GM19239 (cell line): Measurements from ENCODE around the gene AUP1.
A peak's percentile ranks its signal among the peaks of the same experiment; 100 is the strongest.
"Not testable (repeated sequence)": the region's sequence is repeated elsewhere in the genome, so short reads cannot be mapped to it uniquely, and the experiment has no call there.

Experiments used
- DNase-seq: peaks from one replicate; pipeline ENCODE4 v3.0.0; 2011; ENCODE audit warnings: low spot score; ENCODE audit not compliant: insufficient read length
- FAIRE-seq: peaks from 2 replicates; lab custom pipeline; 2011; peaks lifted over from hg19 to GRCh38; lab: Jason Lieb, UNC

The AUP1 gene

DNA sequence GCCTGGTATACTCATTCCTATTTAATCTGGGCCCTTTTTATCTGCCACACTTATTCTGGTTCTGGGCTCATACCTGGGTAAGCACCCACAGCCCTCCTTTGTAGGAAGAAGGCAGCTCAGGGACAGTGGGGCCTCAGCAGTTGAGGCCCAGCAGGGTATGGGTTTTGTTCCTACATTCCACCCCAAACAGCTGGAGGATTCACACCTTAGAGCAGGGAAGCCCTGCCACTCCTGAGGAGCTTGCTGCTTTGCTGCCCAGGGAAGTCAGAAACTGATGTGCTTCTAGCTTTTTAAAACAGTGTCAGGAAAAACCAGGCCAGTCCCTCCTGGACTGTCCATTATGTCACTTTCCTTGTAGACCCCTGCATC is 28.9 kb downstream of the AUP1 start:
- FAIRE-seq: no peak

DNA sequence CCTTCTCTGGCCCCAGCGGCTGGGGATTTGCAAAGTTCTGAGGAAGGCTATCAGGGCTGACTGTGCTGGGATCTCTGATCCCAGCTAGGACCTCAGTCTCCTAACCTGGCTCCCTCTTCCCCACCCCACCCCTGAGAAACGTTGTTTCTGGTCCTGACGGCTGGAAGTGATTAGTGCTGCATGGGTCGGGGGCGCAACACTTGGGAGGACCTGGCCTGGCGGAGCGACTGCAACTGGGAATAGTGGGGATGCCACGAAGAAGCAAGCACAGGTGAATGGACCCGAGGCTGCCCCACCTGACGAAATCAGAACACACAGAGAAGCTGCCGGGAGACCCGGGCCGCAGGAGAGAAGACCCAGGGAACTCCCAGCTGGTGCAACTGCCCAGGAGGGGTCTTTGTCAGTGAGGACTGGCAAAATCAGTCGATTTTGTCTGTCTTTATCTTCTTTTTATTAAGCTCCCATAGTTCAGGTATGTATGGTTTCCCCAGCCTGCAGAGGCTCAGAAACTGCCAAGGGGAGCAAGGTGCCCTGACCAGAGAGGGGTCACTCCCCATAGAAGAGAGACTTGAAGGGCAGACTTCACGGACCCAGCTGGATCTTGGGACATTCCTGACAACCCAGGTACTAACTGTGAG is 29.4 kb downstream of the AUP1 start:
- FAIRE-seq (no peak), DNase-seq (no peak)

More for the DNA sequence above, 28.9 kb downstream of the AUP1 start:
- DNase-seq: no peak

DNA sequence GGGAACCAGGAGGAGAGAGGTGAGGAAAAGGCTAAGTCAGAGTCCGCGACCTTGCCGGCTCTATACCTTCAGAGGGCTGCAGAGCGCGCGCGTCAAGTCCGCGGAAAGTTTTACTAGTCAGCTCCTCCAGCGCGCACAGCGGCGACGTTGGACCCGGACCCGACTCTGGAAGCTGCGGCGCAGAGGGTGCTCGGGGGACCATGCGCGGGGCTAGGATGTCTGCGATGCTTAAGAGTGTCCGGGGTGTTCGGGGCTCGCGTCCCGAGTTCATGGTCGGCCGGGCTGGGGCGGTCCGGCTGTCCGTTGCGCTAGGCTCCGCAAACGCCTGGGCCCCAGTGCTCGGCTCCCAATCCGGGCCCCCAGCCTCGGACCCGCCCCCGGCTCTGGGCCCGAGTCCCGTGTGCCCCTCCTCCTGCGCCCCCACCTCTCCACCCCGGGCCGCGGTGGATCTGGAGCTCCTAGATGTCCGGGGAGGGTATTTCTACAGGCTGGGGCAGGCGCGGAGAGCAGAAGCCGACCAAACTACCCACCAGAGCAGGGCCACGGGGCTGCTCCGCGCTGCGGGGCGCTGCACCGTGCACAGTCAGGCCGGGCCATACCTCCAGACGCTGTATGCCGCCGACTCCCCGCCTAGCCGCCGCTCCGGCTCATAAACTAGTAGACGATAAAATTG is 30.1 kb downstream of the AUP1 start, which contains the start of gene LBX2:
TSS of gene LBX2 (minus strand) at position 337 of the 673 bp plus-strand sequence. CDS start at position 271, 66 bp downstream.
- DNase-seq (no peak), FAIRE-seq (no peak)

DNA sequence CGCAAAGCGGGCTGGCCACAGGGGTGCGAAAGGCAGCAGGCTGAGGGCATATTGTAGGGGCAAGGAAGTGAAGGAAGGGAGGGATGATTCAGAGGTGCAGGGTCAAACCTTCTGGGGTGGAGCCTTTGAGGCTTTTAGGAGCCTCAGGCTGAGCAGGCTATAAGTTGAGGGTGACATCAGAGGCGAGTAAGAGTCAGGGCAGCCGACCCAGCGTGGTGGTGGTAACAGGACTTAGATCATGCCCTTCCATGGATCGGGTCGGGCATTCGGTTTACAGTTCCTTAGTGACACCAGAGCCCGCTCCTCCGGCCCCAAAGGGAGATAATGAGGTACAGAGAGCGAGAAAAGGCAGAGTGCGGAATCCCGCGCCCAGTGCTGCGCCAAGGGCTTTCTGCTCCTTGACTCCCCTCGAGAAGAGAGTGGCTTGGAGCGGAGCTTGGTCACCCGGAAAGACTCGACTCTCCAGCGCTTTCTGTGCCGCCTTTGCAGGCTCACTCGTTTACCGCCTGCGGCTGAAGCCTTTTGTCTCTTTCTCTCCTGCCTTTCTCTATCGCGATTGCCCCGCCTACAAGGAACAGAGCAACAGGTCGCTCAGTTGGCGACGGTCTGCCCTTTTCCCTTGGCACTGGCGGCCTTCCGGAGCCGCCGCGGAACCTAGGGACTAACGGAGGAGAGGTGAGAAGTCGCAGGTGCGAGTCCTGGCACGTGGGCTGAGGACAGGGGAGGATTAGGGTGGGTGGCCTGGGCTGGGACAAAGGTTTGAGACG is 30.8 kb downstream of the AUP1 start:
- no peak for DNase-seq
- peak; percentile 47 for FAIRE-seq

DNA sequence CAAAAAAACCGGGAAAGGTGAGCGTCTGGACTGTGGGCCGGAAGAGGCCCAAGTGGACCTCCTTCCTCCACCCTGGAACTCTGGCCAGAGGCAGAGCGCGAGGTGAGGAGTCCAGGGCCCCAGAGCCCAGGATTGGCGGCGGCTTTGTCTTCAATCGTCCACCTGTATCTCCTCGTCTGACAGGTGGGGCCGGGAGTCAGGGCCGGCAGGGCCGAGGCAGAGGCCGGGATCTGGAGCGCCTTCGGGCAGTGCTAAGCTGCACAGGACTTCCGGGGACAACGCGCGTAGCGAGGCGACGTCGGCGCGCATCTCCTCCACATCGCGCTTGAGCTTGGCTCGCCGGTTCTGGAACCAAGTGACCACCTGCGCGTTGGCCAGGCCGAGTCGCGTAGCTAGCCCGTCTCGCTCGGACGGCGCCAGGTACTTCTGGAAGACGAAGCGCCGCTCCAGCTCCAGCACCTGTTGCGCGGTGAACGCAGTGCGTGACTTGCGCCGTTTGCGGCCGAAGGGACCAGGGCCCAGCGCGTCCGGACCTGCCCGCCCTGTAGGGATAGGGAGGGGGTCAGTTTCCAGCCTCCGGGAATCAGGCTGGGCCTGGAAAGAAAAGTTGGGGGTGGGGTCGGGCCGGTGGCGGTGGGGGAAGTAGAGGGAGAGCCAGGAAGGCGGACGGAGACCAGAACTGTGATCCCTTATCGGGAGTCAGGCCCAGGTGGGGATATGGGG is 31.6 kb downstream of the AUP1 start:
- FAIRE-seq (peak; percentile 55), DNase-seq (no peak)

DNA sequence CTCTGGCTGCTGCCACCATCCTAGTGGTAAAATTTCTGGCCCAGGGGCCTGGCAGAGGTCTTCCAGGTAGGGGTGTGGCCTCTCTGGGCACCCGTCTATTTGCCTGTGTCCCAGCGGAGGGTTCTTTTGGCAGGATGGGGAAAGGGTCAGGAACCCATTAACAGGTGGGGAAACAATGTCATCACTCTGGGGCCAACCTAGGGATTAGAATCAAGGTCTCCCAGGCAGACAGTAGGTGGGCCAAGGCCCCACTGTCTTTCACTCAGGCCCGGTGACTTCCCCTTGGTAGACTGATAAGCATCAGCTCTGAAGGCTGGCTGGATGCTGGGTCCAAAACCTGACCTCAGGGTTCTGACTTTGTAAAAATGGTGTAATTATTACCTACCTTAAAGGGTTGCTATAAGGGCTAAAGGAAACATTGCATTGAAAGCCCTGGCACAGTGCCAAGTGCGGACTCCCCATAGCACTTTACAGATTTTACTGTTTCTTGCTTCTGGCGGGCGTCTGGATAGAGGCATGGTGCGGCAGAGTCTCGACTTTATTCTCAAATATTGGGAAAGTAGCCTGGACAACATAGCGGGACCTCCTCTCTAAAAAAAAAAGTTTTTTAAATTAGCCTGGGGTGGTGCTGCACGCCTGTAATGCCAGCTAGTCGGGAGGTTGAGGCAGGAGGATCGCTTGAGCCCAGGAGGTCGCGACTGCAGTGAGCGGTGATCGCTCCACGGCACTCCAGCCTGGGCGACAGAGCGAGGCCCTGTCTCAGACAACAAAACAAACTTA is 32.3 kb downstream of the AUP1 start:
- FAIRE-seq: no peak

DNA sequence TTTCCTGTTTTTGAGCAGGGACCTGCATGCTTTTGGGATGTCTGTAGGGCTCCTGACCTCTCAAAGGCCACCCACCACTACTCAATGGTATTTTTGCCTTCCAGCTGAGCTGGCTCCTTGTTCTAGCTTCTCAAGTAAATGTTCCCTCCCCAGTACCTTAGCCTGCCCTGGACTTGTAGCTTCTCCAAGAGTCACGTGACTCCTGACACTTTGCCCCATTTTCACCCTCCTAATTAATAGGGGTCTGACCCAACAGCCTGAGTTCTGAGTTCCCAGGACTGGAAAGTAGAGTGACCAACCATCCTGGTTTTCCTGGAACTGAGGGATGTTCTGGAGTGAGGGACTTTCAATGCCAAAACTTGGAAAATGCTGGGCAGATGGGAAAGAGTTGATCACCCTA is 34.1 kb downstream of the AUP1 start:
- FAIRE-seq (no peak), DNase-seq (no peak)

More for the DNA sequence above, 32.3 kb downstream of the AUP1 start:
- DNase-seq: no peak

DNA sequence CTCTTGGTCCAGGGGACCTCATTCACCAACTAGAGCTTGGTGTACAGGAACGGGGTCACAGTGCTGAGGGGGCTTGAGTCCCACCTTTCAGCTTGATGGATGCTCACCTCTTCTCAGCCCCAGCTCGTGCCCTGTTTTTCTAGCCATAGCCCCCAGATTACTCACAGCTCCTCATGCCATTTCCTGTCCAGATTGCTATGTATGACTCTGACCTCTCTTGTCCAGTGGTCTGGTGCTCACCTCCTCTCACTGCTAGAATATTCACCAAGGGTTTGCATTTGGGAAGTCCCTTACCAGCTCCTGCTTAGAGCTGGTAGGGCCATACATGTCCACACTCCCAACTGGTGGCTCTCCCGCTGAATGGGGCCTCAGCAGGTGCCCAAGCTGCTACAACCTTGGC is 36.0 kb downstream of the AUP1 start:
- FAIRE-seq: no peak
- no peak for DNase-seq

DNA sequence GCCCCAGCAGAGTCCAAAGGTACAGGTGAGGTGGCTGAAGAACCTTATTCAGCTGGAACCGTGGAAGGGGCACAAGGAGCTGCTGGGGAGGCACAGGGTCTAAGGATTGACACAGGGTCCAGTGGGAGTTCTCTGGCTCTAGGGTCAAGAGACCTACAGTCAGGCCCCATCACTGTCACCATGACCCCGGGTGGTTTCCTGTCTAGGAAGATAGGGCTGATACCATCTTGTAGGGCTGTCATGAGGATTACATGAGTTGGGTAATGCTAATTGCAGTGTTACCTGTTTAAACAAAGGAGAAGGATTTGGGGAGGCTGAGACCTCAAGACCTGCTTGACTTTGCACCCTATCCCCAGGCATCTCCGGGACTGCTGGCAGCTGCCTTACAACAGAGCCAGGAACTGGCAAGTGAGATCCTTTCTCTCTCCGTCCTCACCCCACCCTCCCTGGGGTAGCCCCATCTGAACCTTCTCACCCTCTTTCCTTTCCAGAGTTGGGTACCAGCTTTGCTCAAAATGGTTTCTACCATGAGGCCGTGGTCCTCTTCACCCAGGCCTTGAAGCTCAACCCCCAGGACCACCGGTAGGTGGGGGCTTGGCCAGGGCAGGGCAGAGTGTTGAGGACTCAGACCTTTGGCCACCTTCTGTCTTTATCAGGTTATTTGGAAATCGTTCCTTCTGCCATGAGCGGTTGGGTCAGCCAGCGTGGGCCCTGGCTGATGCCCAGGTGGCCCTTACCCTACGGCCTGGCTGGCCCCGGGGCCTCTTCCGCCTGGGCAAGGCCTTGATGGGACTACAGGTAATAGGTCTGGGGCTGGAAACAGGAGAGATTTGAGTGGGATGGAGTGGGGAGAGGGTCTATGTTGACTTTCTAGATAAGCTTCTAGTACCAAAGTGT is 37.6 kb downstream of the AUP1 start:
- DNase-seq (no peak), FAIRE-seq (no peak)

DNA sequence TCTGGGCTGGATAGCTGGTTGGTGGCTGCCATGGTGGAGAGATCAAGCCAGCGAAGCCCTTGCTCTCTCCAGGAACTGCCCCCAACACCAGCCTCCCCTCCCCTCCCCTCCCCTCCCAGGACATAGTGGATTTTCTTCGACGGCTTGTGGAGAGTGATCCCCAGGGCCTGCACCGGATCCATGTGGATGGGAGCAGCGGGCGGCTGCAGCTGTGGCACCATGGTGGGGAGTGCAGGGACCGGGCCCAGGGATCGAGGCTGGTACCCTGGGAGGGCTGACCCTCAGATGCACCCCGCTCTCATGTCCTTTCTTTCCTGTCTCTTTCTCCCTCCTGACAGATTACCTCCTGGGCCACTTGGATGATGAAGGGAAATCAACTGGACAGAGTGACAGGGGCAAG is 39.6 kb downstream of the AUP1 start:
- no peak for DNase-seq
- FAIRE-seq: no peak

DNA sequence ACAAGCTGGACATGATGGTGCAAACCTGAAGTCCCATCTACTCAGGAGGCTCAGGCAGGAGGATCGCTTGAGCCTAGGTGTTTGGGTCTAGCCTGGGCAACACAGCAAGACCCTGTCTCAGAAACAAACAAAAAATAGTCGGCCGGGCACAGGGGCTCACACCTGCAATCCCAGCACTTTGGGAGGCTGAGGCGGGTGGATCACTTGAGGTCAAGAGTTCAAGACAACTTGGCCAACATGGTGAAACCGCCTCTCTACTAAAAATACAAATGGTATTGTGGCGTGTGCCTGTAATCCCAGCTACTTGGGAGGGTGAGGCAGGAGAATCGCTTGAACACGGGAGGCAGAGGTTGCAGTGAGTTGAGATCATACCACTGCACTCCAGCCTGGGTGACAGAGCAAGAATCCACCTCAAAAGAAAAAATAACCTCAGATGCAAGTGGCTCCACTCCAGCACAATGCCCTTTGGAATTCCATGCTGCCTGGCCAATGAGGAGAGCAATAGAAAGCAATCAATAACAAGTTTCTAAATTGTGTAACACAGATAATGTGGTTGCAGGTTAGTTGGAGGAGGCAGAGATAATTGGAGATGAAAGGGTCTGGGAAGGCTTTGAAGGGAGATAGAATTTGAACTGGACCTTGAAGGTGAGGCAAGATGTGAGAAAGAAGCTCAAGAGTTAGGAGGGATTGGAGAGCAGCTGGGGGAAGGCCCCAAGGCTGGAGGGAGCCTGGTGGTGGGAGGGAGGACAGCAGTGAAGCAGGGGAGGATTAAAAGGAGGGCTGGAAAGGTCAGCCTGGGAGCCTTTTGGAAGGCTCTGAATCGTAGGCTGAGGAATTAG is 40.6 kb downstream of the AUP1 start:
- DNase-seq (no peak), FAIRE-seq (no peak)

DNA sequence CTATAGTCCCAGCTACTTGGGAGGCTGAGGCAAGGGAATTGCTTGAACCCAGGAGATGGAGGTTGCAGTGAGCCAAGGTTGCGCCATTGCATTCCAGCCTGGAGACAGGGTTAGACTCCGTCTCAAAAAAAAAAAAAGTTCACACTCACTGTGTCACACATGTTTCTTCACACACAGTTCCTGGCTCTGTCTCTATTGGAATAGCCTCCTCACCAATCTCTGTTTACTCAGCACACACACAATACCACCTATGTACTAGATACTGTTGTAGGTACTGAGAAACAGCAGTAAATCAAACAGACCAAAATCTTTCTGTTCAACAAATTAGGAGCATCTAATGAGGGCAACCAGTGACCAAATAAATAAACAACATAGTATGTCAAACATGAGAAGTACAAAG is 43.4 kb downstream of the AUP1 start:
- DNase-seq (no peak), FAIRE-seq (no peak)

DNA sequence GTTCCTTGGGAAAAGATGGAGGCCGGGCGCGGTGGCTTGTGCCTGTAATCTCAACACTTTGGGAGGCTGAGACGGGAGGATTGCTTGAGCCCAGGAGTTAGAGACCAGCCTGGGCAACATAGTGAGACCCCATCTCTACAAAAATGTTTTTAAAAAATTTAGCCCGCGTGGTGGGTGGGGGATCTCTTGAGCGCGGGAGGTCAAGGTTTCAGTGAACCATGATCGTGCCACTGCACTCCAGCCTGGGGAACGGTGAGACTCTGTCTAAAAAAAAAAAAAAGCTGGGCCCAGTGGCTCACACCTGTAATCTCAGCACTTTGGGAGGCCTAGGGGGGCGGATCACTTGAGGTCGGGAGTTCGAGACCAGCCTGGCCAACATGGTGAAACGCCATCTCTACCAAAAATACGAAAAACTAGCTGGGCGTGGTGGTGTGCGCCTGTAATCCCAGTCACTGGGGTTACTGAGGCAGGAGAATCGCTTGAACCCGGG is 45.8 kb downstream of the AUP1 start:
- DNase-seq, FAIRE-seq: not testable (repeated sequence)

DNA sequence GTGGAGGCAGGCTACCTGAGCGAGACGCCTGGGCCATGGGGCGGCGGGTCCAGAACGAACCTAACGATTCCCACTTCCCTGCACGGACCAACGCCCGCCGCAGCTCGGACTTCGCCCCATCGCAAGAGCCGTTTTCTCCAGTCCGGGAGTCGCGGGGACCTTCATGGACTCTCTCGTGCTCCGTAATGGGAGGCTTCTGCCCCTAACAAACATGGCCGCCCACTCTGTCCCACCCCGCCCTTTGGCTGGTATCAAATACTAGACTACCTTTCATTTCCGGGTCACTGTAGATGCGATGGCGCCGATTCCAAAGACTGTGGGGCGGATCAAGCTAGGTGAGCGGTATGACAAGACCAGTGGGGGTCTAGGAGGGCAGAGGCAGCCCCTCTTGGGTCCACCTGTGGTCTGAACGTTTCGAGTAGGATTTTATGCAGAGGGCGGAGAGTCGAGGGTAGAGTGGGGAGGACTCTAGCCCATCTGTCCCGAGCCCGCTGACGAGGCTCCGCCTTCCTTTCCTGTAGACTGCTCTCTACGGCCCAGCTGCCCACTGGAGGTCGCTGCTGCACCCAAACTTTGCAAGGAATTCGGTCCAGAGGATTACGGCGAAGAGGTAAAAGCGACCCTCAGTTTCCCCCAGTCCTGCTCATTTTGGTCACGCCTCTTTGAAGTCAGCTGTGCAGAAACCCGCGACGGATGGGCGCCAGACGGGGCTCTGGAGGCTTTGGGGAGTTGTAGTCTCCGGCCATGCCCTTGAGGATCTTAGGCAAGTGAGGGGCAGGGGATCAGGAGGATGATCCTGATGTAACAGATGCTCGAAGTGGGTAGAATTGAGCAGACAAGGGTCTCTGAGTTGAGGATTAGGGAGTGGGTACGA is 46.5 kb downstream of the AUP1 start, which contains the start of the genes CCDC142 and TTC31:
TSS of gene CCDC142 (minus strand) at position 198 of the 874 bp plus-strand sequence. CDS start at position 37, 161 bp downstream.
TSS of gene TTC31 (plus strand) at position 281 of the 874 bp plus-strand sequence. CDS start at position 296, 15 bp downstream.
- peak; percentile 87 for DNase-seq
- FAIRE-seq: peak; percentile 97

DNA sequence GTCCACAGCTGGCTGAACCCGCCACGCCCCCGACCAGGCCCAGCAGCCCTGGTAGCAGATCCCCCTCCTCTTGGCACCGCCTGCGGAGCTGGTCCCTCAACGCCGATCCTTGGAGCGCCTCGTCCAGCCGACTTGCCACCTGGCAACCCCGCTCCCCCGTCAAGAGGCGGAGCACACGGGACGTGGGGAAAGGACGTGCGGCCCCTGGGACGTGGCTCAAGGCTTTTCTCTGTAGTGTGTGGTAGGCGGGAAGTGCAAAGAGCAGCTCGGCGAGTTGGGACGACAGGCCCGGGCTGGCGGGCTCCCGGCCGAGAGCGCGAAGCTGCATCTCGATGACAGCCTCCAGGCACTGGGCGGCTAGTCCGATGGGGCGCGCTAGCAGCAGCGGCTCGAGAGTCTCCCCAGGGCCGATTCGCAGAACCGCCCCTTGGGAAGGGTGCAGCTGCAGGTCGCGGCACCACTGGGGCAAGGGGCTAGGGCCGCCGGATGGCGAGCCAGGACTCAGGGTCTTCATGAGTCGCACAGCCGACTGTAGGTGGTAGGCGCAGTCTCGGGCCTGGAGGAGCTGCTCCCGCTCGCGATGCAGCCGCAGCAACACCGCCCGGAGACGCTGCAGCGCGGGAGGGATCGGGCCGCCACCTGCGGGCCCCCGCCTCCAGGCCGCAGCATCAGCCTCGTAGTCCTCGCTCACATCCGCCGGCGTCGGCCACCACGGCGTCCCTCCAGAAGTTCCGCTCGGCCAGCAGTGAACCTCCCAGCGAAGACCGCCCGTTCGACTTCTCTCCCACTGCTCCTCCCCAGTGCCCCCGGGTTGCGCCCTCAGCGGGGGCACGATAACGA is 47.3 kb downstream of the AUP1 start:
- no peak for FAIRE-seq
- DNase-seq: no peak

DNA sequence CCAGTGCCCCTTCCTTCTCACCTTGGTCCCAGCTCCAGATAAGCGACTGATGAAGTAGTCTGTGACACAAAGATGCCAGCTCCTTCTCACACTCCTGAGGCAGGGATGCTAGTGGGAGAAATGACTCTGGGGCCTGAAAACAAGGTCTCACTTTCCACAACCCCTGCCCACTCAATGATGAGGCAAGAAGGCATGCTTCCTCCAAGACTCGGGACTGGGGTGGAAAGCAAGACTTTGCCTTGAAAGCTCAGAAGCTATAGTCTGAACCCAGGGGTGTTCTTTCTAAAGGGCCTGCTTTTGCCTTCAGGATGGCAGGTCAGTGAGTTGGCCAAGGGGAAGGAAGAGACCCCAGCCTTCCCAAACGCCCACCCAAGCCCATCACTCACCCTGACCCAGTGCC is 48.1 kb downstream of the AUP1 start:
- DNase-seq (no peak), FAIRE-seq (no peak)
